ENCODE measurements around the gene ITPK1.

- TF ChIP-seq CTCF (IDR thresholded peaks at IDR 0.05): no peak
- no peak for TF ChIP-seq POLR2A (IDR thresholded peaks at IDR 0.05)
Observed at GRCh38 chr14:93003945-93004698, 111.6 kb downstream of the ITPK1 start.

Measured in prostate gland (tissue), 2 donors.